ENCODE results near the gene SMARCB1.

- TF ChIP-seq CTCF (conservative IDR thresholded peaks at IDR 0.05) = no peak
- no peak for TF ChIP-seq EZH2 (IDR thresholded peaks at IDR 0.05; ENCODE audit: low read depth)
Measured at GRCh38 chr22:23834406-23834792, 47.6 kb downstream of the SMARCB1 start.
